Lower lobe of right lung (tissue), 2 donors: Measurements from ENCODE around the gene GNPDA1. TPM values are rescaled to one million over a fixed set of nuclear protein-coding genes. Genes with fewer than 3 reads are reported as not detected.

Experiments used
- ATAC-seq, 2 donors: fragments of 200-7000 bp; cut with Tn5 transposase; one replicate each; pipeline ENCODE4 v1.9.1; 2020 to 2022; ENCODE audit warnings: mild to moderate bottlenecking in 2 of 2, moderate library complexity in 2 of 2
- DNase-seq: peaks from one replicate; pipeline ENCODE4 v3.0.0-alpha.2; 2020
- H3K27ac ChIP-seq: fragments of 200-600 bp; one replicate; pipeline ENCODE4 v1.8.0; 2022
- H3K27me3 ChIP-seq: fragments of 200-600 bp; one replicate; pipeline ENCODE4 v1.8.0; 2022; ENCODE audit warnings: low read depth
- H3K36me3 ChIP-seq: fragments of 200-600 bp; one replicate; pipeline ENCODE4 v1.8.0; 2022; ENCODE audit warnings: mild to moderate bottlenecking
- H3K4me1 ChIP-seq: fragments of 200-600 bp; one replicate; pipeline ENCODE4 v1.8.0; 2022
- H3K4me3 ChIP-seq: fragments of 200-600 bp; one replicate; pipeline ENCODE4 v1.8.0; 2022; ENCODE audit warnings: mild to moderate bottlenecking
- H3K9me3 ChIP-seq: fragments of 200-600 bp; one replicate; pipeline ENCODE4 v1.8.0; 2022
- CTCF ChIP-seq: fragments of 200-600 bp; IDR thresholded peaks from one replicate; pipeline ENCODE4 v1.8.0; 2022; ENCODE audit warnings: antibody characterized with exemption, mild to moderate bottlenecking
- intact Hi-C: fragments of 100-400 bp; cut with DNase I; formaldehyde crosslinking; loops from one replicate; pipeline ENCODE4 v1.11.0; 2022
- total RNA-seq: library from RNA; stranded (reverse); fragmentation: NEBNext Ultra II Directional; extraction: Animal tissue kit (Norgen Biotek cat#: 25700); gene quantifications from one replicate; pipeline ENCODE4 v1.2.1, GENCODE V29; 2021
- donor health status: DM: no; HTN: yes; CAD: no; lungs with severe emphysema.

Gene GNPDA1
- total RNA-seq, 1 donor from 2014 or later, result 38.3 TPM

- Histone ChIP-seq H3K36me3 (peaks cover 3% of the 10 kb centered on the region), H3K9me3 (no peaks in the 10 kb centered on the region), H3K4me3 (peak overlapping the region; percentile 48), H3K27me3 (no peaks in the 10 kb centered on the region), H3K27ac (peak overlapping the region; percentile 75), H3K4me1 (peaks cover 36% of the 10 kb centered on the region)
- DNase-seq (no peak), ATAC-seq (peak in 1 of 2 donors; percentile 2)
- TF ChIP-seq CTCF, result no peak
- intact Hi-C loops, result loop anchor here (10.0 kb wide), 1 partner anchor 263 kb away; no protein-coding TSS in a partner anchor
Observed at GRCh38 chr5:141957367-141957996, 55.3 kb downstream of the GNPDA1 start.

- Histone ChIP-seq H3K27ac (peak overlapping the region; percentile 7), H3K36me3 (peaks cover 13% of the 10 kb centered on the region), H3K9me3 (no peaks in the 10 kb centered on the region), H3K27me3 (no peaks in the 10 kb centered on the region), H3K4me3 (peak overlapping the region; percentile 48), H3K4me1 (peaks cover 32% of the 10 kb centered on the region)
- no peak for TF ChIP-seq CTCF
- no peak for ATAC-seq
- intact Hi-C loops, result loop anchor here (10.0 kb wide), 1 partner anchor 259 kb away; no protein-coding TSS in a partner anchor
- no peak for DNase-seq
Observed at GRCh38 chr5:141954194-141954593, 58.6 kb downstream of the GNPDA1 start.

DNA sequence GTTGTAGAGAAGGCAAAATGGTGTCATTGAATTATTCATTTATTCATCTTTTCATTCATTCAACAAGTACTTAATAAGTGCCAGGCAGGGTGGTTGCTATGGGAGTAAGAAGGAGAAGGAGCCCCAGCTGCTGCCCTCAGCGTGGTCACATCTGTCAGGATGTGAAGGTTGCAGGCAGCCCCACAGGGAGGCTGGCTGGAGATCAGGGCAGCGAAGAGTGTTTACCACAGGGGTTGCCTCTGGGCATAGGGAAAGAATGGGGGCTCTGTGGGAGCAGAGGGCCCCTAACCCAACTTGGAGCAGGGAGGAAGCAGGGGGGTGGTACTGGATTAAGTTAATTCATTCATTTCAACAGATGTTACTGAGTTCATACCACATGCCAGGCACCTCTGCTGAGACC lies 60.8 kb downstream of the GNPDA1 start:
- H3K36me3 ChIP-seq, result peaks cover 22% of the 10 kb centered on the region
- ATAC-seq, result no peak
- H3K27me3 ChIP-seq, result no peaks in the 10 kb centered on the region
- TF ChIP-seq CTCF, result no peak
- H3K9me3 ChIP-seq, result no peaks in the 10 kb centered on the region
- H3K4me1 ChIP-seq, result peaks cover 16% of the 10 kb centered on the region
- no peak overlapping the region for H3K27ac ChIP-seq
- peak overlapping the region; percentile 6 for H3K4me3 ChIP-seq
- intact Hi-C loops, result loop anchor here (10.0 kb wide), 1 partner anchor 257 kb away; no protein-coding TSS in a partner anchor
- no peak for DNase-seq

DNA sequence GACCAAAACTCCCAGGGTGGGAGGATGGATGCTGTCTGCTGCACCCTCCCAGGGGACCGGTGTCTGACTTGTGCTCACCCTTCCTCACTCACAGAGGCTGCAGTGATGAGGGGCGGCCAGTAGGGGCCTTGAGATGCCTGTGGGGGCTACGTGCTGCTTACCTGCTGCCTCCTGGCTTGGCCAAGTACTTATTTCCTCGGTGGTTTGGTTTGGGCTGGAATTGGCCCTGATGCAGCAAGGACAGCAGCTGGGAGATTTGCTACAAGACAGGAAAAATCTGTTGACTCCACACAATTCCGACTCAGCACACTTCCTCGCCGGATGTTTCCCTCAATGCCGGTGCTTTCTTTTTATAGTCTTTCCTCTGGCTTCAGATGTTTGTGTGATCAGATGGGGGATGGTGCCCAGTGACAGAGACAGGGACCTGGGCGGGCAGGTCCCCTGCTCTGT lies 61.5 kb downstream of the GNPDA1 start:
- Histone ChIP-seq H3K36me3 (peaks cover 22% of the 10 kb centered on the region), H3K4me3 (peak overlapping the region; percentile 13), H3K9me3 (no peaks in the 10 kb centered on the region), H3K27me3 (no peaks in the 10 kb centered on the region), H3K27ac (peak overlapping the region; percentile 34), H3K4me1 (peaks cover 22% of the 10 kb centered on the region)
- ATAC-seq (no peak), DNase-seq (no peak)
- intact Hi-C loops, result loop anchor here (10.0 kb wide), 1 partner anchor 257 kb away; no protein-coding TSS in a partner anchor
- peak; percentile 18 for TF ChIP-seq CTCF

Other genes with a start within 250 kb of the GNPDA1 start
- 55.7 TPM for gene PCDH1, start 134.6 kb downstream of the GNPDA1 start, total RNA-seq
- 75.0 TPM for gene DELE1, start 89.2 kb downstream of the GNPDA1 start, total RNA-seq
- 14.9 TPM for gene PCDH12, start 54.8 kb downstream of the GNPDA1 start, total RNA-seq
- gene RNF14, start 43.9 kb downstream of the GNPDA1 start, total RNA-seq, result 47.1 TPM
- gene NDFIP1, start 95.8 kb upstream of the GNPDA1 start, total RNA-seq, result 70.5 TPM